GM10266 (cell line): Measurements from ENCODE around the gene ITM2C.

ENCODE experiments used
- DNase-seq: peaks from one replicate; pipeline ENCODE4 v3.0.0; 2012; ENCODE audit errors: extremely low spot score
- CTCF ChIP-seq: IDR thresholded peaks from 2 replicates; pipeline ENCODE4 v1.5.1; 2012; ENCODE audit warnings: mild to moderate bottlenecking, low read depth; ENCODE audit not compliant: control insufficient read depth, insufficient read depth; ENCODE audit errors: missing control alignments

Gene ITM2C

GRCh38 chr2:230905448-230906421 is 41.0 kb downstream of the ITM2C start:
- DNase-seq: no peak

GRCh38 chr2:230906471-230907230 is 41.9 kb downstream of the ITM2C start:
- TF ChIP-seq CTCF: no peak
- DNase-seq: no peak

More at GRCh38 chr2:230905448-230906421, 41.0 kb downstream of the ITM2C start:
- TF ChIP-seq CTCF: no peak

- TF ChIP-seq CTCF: no peak
- DNase-seq: no peak
Observed at GRCh38 chr2:230907361-230908091, 42.8 kb downstream of the ITM2C start.

- TF ChIP-seq CTCF: no peak
- no peak for DNase-seq
Observed at GRCh38 chr2:230908092-230908594, 43.4 kb downstream of the ITM2C start.

- DNase-seq: no peak
- no peak for TF ChIP-seq CTCF
Observed at GRCh38 chr2:230908595-230909191, 44.0 kb downstream of the ITM2C start.

- no peak for TF ChIP-seq CTCF
- no peak for DNase-seq
Observed at GRCh38 chr2:230909841-230910545, 45.3 kb downstream of the ITM2C start.
